Right lobe of liver (tissue), 6 donors: ENCODE data around the gene CDC42BPA. TPM values are rescaled to one million over a fixed set of nuclear protein-coding genes. Genes with fewer than 3 reads are reported as not detected.

Experiments used
- ATAC-seq, 4 donors: fragments of 200-7000 bp; cut with Tn5 transposase; one replicate each; pipeline ENCODE4 v1.9.1; 2020; ENCODE audit warnings: mild to moderate bottlenecking in 4 of 4, moderate library complexity in 4 of 4
- DNase-seq, 3 donors: peaks; one replicate each; pipeline ENCODE4 v3.0.0-alpha.2; 2020
- H3K27ac ChIP-seq, 3 donors: fragments of 200-600 bp; one replicate each; pipeline ENCODE4 v1.8.0; 2022
- H3K27me3 ChIP-seq, 2 donors: fragments of 200-600 bp; one replicate each; pipeline ENCODE4 v1.8.0; 2022
- H3K36me3 ChIP-seq, 4 donors: fragments of 200-600 bp; sonication (generic) in 1 of 4; one replicate each; pipeline versions ENCODE4 v1.5.1 to v1.8.0; 2017 to 2022; ENCODE audit warnings: control low read depth in 1 of 4
- H3K4me1 ChIP-seq, 4 donors: fragments of 200-600 bp; sonication (generic) in 1 of 4; one replicate each; pipeline versions ENCODE4 v1.5.1 to v1.8.0; 2017 to 2022; ENCODE audit warnings: control low read depth in 1 of 4
- H3K4me3 ChIP-seq, 3 donors: fragments of 200-600 bp; one replicate each; pipeline ENCODE4 v1.8.0; 2022
- H3K9me3 ChIP-seq, 4 donors: fragments of 200-600 bp; sonication (generic) in 1 of 4; one replicate each; pipeline versions ENCODE4 v1.5.1 to v1.8.0; 2017 to 2022; ENCODE audit warnings: control low read depth in 1 of 4
- CTCF ChIP-seq, 4 donors: fragments of 200-600 bp in 3 of 4; fragments of 450-650 bp in 1 of 4; IDR thresholded peaks; one replicate each; pipeline versions ENCODE4 v1.5.1 to v1.8.0; 2016 to 2022; ENCODE audit warnings: antibody characterized with exemption in 4 of 4, mild to moderate bottlenecking in 2 of 4
- POLR2A ChIP-seq: fragments of 450-650 bp; IDR thresholded peaks from one replicate; pipeline ENCODE4 v1.6.1; 2017; ENCODE audit warnings: antibody characterized with exemption, mild to moderate bottlenecking
- WGBS: methylation state at CpG from one replicate; pipeline ENCODE4 v1.1.6; 2018; ENCODE audit warnings: low coverage, low lambda C conversion rate; ENCODE audit not compliant: insufficient coverage; ENCODE audit errors: missing lambda C conversion rate; 5-methylcytosine and 5-hydroxymethylcytosine counted together
- intact Hi-C, 2 donors: fragments of 100-400 bp; cut with DNase I; formaldehyde crosslinking; loops; one replicate each; pipeline versions ENCODE4 v1.11.2 to v1.14.1; 2022
- total RNA-seq, 6 experiments: library from RNA; depleted of rRNA in 2 of 6; stranded (reverse); fragments of >200 nt in 2 of 6; fragmentation: NEBNext Ultra II Directional in 3 of 6; extraction: Animal tissue kit (Norgen Biotek cat#: 25700) in 3 of 6; gene quantifications; one replicate each; pipeline versions ENCODE4 v1.1.0 to v1.2.4, GENCODE V29; 2016 to 2023
- donor health status: DM: no; HTN: yes; CAD: no.
- donor health status: DM: no; HTN: no; CAD: no.
- donor health status: DM: no; HTN: no; CAD: no.
- donor health status: DM: no; HTN: yes; CAD: no.
- donor health status: DM: no; HTN: yes; CAD: no.

CDC42BPA gene
- total RNA-seq, 6 experiments from 2014 or later = 11.4 to 35.0 (median 22.2) TPM

GRCh38 chr1:227325156-227325555 is 6.9 kb upstream of the CDC42BPA start:
- ATAC-seq (no peak), DNase-seq (no peak)
- intact Hi-C loops = no loop called here
- WGBS = 77% methylated on average over 3 of the region's 3 CpGs
- no peak overlapping the region for H3K27ac ChIP-seq
- H3K4me3 ChIP-seq = no peak overlapping the region
- TF ChIP-seq POLR2A (no peak), CTCF (IDR thresholded peaks at IDR 0.05) (no peak)
- no peaks in the 10 kb centered on the region for H3K36me3 ChIP-seq
- H3K27me3 ChIP-seq = no peaks in the 10 kb centered on the region
- peaks cover 0 to 42% (median 6%) of the 10 kb centered on the region in 4 donors for H3K4me1 ChIP-seq
- H3K9me3 ChIP-seq = no peaks in the 10 kb centered on the region

- no peaks in the 10 kb centered on the region for H3K36me3 ChIP-seq
- TF ChIP-seq CTCF (IDR thresholded peaks at IDR 0.05) = no peak
- no peak for TF ChIP-seq POLR2A
- H3K27me3 ChIP-seq = no peaks in the 10 kb centered on the region
- no peaks in the 10 kb centered on the region for H3K9me3 ChIP-seq
- H3K27ac ChIP-seq = no peak overlapping the region
- no peak for DNase-seq
- no peak for ATAC-seq
- intact Hi-C loops = no loop called here
- H3K4me3 ChIP-seq = no peak overlapping the region
- peaks cover 0 to 42% (median 8%) of the 10 kb centered on the region in 4 donors for H3K4me1 ChIP-seq
Observed at GRCh38 chr1:227323967-227324268, 5.6 kb upstream of the CDC42BPA start.

- TF ChIP-seq CTCF (IDR thresholded peaks at IDR 0.05) = no peak
- no peak for TF ChIP-seq POLR2A
- peak overlapping the region in 1 of 3 donors; percentile 16 for H3K27ac ChIP-seq
- no peak overlapping the region for H3K4me3 ChIP-seq
- H3K27me3 ChIP-seq = no peaks in the 10 kb centered on the region
- ATAC-seq (peak; percentile 45 to 71 (median 50)), DNase-seq (peak in 2 of 3 donors; percentile 41 to 48)
- intact Hi-C loops = no loop called here
- H3K36me3 ChIP-seq = no peaks in the 10 kb centered on the region
- no peaks in the 10 kb centered on the region for H3K9me3 ChIP-seq
- WGBS = 38% methylated on average over 9 of the region's 9 CpGs
- peaks cover 0 to 36% (median 6%) of the 10 kb centered on the region in 4 donors for H3K4me1 ChIP-seq
Observed at GRCh38 chr1:227323171-227323966, 5.1 kb upstream of the CDC42BPA start.

- intact Hi-C loops = no loop called here
- no peaks in the 10 kb centered on the region for H3K36me3 ChIP-seq
- no peaks in the 10 kb centered on the region for H3K9me3 ChIP-seq
- no peak overlapping the region for H3K4me3 ChIP-seq
- DNase-seq (no peak), ATAC-seq (peak in 1 of 4 donors; percentile 10)
- 55% methylated on average over 4 of the region's 4 CpGs for WGBS
- TF ChIP-seq CTCF (IDR thresholded peaks at IDR 0.05) (no peak), POLR2A (no peak)
- no peaks in the 10 kb centered on the region for H3K27me3 ChIP-seq
- peak overlapping the region in 1 of 3 donors; percentile 16 for H3K27ac ChIP-seq
- H3K4me1 ChIP-seq = peaks cover 0 to 30% (median 6%) of the 10 kb centered on the region in 4 donors
Observed at GRCh38 chr1:227322376-227322775, 4.1 kb upstream of the CDC42BPA start.
